HG03139 (cell line): ENCODE results near the gene TFE3.

Source experiments
- ATAC-seq: cut with Tn5 transposase; IDR thresholded peaks from one replicate; pipeline ENCODE4 v1.9.1; 2021; ENCODE audit not compliant: unreplicated experiment

Gene TFE3, protein sequence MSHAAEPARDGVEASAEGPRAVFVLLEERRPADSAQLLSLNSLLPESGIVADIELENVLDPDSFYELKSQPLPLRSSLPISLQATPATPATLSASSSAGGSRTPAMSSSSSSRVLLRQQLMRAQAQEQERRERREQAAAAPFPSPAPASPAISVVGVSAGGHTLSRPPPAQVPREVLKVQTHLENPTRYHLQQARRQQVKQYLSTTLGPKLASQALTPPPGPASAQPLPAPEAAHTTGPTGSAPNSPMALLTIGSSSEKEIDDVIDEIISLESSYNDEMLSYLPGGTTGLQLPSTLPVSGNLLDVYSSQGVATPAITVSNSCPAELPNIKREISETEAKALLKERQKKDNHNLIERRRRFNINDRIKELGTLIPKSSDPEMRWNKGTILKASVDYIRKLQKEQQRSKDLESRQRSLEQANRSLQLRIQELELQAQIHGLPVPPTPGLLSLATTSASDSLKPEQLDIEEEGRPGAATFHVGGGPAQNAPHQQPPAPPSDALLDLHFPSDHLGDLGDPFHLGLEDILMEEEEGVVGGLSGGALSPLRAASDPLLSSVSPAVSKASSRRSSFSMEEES

DNA sequence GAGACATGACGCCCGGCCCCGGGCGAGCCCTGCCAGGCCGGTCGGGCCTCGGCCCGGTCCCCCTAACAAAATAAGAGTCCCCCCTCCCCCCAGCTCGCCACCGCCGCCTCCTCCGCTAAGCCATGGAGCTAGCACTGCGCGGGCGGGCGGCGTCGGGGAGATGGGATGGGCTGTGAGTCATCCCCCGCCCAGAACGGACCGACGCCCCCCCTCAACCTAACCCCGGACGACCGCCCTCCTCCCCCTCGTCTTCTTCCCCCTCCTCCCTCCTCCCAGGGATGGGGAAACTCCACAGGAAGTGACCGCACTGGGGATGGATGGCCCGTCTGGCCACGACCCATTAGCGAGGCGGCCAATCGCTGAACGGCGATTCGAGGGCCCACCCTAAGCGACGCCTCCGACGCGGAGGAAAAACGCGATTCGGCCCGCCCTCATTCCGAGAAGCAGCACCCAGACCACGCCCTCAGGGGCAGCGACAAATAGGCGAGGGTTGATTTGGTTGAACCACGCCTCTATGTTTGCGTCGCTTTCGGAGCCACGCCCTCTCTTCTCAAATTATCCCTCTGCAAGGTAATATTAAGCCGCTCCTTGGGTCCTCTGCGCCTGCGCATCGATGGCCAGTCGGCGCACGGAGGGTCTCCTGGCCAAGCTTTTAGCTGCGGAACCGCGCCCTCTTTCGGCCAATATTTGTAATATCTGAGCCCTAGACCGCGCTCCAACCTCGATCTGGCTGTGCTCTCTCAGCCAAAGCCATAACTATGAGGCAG is at the start of gene TFE3:
Gene TFE3 (minus strand): TSS at position 138 of the 767 bp plus-strand sequence. CDS start 131 bp downstream, at position 7.
- peak; percentile 87 for ATAC-seq

DNA sequence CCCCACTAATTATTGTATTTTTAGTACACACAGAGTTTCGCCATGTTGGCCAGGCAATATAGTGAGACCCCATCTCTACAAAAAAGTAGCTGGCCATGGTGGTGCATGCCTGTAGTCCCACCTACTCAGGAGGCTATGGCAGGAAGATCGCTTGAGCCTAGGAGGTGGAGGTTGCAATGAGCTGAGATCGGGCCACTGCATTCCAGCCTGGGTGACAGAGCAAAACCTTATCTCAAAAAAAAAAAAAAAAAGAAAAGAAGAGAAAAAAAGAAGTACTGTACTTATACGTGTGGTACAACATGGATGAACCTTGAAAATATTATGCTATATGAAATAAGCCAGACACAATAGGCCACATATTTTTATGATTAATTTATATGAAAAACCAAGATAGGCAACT is 46.4 kb upstream of the TFE3 start:
- no peak for ATAC-seq

DNA sequence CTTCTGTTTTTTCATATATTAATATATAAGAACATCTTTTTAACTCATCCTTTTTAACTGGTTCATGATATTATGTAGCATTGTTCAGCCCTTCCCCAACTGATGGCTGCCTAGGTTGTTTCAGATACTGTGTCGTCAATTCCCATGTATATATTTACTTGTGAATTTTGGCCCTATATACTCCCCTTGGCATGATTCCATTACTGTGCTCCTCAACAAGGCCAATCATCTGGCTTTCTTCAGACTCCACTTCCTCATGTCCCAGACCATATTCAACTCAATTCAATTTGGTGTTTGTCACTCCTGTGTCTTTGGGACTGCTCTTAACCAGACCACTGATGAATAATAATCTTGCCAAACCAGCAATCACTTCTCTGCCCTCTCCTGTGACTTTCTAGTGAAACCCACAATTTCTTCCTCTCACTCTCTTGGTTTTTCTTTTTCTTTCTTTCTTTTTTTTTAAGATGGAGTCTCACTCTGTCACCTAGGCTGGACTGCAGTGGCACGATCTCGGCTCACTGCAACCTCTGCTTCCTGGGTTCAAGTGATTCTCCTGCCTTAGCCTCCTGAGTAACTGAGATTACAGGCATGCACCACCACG is 39.2 kb upstream of the TFE3 start:
- ATAC-seq: no peak

DNA sequence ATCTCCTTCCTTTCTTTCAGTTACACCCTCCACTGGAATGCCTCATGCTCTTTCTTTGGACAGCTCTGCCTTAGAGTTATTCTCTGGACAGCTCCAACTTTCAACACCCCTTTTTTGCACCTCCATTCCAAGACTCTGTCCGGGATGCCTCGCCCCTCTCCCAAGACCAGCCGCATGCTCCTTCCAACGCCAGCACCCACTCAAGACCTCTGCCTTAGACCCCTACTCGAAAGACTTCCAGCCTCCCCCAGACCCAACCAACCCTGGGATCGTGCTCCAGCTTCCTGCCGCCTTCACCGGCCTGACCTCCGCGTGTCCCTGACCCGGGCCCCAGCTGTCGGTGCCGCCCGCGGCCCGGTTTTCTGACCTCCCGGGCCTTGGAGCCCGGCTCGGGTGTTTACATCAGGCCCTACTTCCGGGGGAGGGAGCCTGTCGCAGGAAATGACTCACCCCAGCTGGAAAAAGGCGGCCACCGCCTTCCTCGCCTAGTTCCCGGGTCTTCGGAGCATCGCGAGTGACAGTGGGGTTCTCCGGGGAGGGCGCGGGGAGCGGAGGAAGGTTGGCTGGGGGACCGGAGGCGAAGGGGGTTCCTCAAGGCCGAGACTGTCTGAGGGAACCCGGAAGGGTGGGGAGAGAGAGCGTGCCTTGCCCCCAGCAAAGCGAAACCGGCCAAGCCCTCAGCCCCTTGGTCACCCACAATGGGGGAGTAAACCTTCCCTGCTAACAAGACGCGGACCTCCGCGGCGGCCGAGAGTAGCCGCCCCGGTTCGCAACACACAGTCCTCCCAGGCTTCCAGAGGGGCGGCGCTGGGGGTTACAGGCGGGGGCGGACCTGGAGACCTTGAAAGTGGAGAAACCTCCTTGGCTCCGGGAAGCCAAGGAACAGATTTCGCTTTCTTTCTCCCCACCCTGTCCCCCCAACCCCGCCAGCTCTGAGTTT is 36.6 kb upstream of the TFE3 start, which contains the start of gene WDR45:
Gene WDR45 (minus strand): TSS at position 399 of the 940 bp plus-strand sequence. CDS start 1,792 bp downstream, outside the sequence.
- peak; percentile 73 for ATAC-seq

DNA sequence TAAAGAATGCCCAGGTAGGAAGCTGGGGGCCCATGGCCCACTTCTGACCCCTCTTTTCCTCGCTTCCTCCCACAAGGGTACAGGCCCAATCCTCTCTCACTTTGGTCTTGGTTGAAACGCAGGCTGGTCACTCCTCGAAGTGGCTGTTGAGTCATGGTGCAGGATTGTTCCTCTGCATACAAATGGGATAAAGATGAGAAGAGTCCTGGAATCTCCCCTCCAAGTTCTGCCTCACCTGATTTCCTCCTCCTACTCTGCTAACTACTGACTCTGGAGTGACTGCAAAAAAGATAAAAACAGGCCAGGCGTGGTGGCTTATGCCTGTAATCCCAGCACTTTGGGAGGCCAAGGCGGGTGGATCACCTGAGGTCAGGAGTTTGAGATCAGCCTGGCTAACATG is 34.8 kb upstream of the TFE3 start:
- ATAC-seq: no peak

DNA sequence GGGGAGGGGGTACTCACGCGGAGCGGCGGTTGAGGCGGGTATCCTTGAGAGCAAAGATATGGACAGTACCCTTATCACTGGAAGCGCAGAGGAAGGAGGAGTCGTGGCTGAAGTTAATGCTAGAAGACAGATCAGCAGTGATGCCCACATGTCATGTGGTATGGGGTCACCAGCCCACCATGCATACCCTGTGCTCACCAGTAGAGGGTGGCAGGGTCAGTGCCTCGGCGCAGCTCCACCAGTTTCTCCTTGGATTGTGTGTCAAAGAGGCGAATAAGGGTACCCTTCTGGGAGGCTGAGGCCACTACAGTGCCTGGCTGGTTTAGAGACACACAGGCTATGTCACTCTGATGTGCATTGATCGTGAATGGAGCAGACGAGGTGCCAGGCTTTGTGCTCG is 32.2 kb upstream of the TFE3 start:
- ATAC-seq: no peak

DNA sequence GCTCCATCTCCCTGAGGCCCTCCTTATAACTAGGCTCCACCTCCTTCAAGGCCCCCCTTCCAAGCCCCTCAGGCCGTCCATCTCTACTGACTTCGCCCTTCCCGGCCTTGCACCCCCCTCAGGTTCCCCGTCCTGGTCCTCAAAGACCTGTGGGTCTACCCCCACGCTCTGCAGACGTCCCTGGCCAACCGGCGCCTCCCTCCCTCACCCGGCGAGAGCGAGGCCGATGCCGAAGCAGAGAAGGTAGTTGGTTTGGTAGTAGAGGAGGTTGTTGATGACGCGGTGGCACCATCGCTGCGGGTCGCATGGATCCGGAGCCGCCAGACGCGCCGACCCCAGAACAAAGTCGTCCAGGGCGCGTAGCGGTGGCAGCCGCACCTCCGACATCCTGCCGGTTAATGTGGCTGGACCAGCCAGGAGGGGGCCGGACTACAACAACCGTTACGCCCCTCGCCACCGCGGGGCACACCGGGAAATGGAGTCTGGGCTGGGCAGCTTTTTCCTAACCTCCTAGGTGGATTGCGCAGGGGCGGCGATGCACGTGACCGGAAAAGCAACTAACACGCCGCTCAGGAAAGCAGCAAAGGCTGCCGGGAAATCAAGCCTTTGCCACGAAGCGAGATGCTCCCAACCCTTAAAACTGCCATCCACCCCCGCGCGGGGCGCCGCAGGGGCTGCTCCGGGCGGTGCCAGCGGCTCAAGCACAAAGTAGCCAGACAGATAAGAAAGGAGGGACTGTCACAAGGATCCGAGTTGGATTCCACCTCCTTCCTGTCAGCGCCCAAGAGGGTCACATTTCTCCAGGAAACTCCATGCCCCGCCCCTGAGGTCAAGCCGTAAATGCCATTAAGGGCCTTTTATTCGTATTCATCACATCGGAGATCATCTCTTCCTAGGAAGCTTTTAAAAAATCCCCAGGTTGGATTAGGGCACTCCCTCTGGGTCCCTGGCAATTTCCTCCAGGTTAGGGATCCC is 30.7 kb upstream of the TFE3 start, which contains the start of gene PRAF2:
Gene PRAF2 (minus strand): TSS at position 402 of the 975 bp plus-strand sequence. CDS start 15 bp downstream, at position 387.
- ATAC-seq: peak; percentile 93

DNA sequence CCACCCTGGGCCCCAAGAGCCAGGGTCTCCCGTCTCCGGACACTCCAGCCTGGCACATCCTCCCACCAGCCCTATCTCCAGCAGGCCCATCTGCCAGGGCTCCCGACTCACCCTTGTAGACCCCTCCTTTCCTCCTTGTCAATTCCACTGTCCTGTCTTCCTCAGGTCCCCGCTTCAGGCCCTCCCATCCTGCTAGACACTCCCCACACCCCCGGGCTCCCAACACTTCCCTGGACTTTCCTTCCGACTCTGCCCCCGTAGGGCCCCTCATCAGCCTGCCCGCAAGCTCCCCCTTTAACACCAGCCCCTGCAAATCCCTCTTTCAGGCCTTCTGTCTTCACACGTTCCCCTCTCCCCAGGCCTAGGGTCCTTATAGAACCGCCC is 29.5 kb upstream of the TFE3 start:
- ATAC-seq: no peak

DNA sequence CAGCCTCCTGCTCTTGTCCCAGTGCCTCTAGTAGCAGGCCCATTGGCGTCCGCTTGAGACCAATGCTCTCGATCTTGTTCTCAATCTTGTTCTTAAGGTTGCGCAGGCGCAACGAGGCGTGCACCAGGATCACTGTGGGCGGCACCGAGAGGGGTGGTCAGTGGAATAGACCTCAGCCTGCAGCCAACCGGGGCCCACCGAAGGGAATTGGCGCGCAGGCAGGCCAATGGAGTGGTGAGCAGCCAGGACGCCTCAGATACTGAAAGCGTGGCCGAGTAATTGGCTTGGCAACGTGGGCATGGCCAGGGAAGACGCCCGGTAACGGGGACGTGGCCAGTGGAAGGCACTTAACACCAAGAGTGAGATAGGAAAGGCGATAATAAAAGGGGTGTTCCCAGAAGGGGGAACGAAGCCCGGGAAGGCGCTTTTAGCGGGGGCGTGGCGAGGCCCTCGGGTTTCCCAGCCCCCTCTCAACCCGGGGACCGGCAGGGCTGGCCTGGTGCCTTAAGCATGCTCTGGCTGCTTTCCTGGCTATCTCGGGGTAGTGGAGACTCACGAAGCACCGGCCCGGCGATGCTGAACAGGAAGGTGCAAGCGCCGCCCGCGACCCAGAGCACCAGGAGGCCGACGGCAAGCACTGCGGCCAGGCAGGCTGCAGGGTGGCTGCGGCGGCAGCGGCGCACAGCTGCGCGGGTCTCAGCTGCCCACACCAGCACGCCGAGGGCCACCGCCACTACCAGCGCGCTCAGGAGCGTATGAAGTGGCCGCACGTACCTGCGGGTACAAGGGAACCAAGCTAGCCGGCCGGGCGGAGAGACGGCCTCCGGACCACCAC is 28.9 kb upstream of the TFE3 start:
- ATAC-seq: no peak

DNA sequence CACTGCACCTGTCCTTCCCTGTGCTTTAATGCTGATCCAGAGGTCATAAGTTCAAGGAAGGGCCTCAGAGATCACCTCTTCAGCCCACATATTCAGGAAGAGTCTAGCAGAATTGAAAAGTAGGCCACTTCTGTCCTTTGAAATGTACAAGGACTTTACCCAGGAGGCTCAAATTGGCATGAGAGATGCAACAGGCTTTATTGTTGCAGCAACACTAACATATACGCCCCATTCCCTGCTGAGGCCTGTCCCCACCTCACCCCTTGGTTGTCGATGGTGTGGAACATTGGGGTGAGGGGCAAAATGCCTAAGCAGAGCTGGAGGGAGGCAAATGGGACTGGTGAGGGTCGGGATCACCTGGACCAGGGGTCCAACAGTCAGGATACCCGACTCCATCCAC is 27.8 kb upstream of the TFE3 start:
- ATAC-seq: no peak

DNA sequence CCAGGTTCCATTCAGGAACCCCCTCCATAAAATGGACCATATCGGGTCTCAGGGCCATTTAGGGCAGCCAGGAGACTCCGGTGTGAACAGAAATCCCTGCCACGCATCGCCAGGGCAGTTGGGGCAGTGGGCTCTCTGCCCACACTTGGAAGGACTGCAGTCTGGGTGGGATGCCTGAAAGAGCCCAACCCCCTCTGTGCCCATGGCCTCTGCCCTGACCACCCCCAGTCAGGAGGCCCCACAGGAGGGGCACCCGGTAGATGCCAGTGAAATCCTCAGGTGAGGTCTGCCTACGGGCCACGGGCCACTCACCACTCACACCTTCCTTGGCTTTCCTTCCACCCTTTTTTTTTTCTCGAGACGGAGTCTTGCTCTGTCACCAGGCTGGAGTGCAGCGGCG is 25.9 kb upstream of the TFE3 start:
- ATAC-seq: no peak

DNA sequence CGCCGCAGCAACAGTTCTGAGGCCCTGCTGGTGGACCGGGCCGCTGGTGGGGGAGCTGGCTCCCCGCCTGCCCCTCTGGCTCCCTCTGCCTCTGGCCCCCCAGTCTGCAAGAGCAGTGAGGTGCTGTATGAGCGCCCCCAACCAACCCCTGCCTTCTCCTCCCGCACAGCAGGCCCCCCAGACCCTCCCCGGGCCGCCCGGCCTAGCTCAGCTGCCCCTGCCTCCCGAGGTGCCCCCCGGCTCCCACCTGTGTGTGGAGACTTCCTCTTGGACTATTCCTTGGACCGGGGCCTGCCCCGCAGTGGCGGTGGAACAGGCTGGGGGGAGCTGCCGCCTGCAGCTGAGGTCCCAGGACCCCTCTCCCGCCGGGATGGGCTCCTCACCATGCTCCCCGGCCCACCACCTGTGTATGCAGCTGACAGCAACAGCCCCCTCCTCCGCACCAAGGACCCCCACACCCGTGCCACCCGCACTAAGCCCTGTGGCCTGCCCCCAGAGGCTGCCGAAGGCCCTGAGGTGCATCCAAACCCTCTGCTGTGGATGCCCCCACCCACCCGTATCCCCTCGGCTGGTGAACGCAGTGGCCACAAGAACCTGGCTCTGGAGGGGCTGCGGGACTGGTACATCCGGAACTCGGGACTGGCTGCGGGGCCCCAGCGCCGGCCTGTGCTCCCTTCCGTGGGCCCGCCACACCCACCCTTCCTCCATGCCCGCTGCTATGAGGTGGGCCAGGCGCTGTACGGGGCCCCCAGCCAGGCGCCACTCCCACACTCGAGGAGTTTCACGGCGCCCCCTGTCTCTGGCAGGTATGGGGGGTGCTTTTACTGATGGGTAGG is 24.3 kb upstream of the TFE3 start:
- ATAC-seq: no peak

DNA sequence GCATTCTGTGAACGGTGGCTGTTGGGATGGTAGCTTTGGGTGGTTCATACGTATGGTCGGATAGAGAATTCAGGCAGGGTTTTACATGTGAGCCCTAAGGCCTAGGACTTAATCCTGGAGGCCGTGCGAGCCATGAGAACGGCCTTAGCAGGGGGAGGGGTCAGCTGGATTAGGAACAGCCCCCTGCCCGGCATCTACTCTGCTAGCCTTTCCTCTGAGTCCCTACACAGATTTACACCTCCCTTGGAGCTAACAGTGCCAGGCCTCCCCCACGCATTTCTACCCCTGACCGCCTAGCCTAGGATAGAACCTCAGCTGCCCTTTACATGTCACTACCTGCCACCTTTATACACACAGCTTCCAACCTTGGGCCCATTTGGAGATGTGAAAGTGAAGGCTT is 23.5 kb upstream of the TFE3 start:
- ATAC-seq: no peak

DNA sequence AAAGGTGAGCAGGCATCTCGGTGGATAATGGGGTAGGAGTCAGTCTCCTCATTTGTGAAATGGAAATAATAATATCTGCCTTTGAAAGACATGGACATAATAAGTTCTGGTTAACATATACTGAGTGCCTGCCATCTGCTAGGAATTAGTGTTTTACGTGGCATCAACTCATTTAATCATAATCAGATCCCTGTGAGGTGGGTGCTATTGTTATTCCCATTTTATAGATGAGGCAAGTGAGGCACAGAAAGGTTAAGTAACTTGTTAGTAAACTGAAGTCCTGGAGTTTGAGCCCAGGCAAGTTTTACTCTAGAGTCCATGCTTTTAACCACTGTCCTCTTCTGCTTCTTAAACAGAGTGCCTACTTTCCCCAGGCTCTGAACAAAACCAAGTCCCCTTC is 23.1 kb upstream of the TFE3 start:
- ATAC-seq: no peak

DNA sequence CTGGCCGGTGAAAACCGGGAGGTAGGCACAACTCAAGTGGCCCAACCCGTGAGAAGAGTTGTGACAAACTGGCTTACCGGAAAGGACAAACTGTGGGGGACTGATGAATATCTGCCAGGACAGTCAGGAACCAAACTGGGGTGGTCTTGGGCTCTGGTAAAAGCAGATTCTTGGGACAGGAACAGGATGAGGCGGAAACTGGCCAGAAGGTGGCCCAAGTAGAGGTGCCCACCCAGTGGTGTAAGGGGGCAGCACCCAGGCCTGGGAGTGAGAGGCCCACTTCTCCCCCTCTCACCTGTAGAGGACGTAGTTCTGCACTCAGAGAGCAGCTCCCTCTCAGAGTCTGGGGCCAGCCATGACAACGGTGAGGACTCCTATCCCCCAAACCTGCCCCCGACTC is 21.6 kb upstream of the TFE3 start:
- no peak for ATAC-seq

DNA sequence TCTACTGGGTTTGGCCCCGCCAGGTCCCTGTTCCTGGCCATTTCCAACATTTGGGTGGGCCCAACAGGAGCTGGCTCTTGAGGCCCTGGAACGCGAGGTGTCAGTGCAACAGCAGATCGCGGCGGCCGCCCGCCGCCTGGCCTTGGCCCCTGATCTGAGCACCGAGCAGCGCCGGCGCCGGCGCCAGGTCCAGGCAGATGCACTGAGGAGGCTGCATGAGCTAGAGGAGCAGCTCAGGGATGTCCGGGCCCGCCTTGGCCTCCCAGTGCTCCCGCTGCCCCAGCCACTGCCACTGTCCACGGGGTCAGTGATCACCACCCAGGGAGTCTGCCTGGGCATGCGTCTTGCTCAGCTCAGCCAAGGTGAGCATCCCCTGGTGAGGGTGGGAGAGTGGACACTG is 21.1 kb upstream of the TFE3 start:
- ATAC-seq: no peak

DNA sequence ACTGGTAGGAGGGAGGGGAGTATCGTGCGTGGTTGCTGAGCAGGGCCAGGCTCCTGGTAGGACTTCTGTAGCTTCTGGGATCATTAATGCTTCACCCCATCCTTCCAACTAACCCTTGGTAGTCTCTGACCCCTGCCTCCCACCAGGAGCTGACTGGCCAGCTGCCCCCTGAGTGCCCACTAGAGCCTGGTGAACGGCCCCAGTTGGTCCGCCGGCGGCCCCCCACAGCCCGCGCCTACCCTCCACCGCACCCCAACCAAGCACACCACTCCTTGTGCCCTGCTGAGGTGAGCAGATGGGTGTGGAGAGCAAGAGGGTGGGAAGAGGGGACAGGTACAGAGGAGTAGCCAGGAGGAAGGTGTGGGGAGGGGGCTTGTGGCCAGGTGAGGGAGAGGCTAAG is 20.6 kb upstream of the TFE3 start:
- no peak for ATAC-seq
